HepG2 (cell line): Measurements from ENCODE around the gene CRIM1. TPM values are rescaled to one million over a fixed set of nuclear protein-coding genes. Genes with fewer than 3 reads are reported as not detected.

Experiments
- ASH2L ChIP-seq: fragments of 300-600, 200-600 bp; sonication (generic); IDR thresholded peaks from 2 replicates; pipeline ENCODE4 v1.7.0; 2017; ENCODE audit warnings: low read depth, mild to moderate bottlenecking, moderate library complexity, mixed read lengths, low read length; ENCODE audit not compliant: insufficient read length
- CBX2 ChIP-seq, 2 experiments: fragments of 200-600 bp in 1 of 2; sonication (generic); formaldehyde crosslinking in 1 of 2; IDR thresholded peaks; 2 replicates each; pipeline versions ENCODE4 v1.7.0 to v1.8.1; 2018 to 2022; ENCODE audit warnings: low read depth in 2 of 2, low read length in 1 of 2, mild to moderate bottlenecking in 1 of 2, missing genetic modification reagents in 1 of 2
- HDAC2 ChIP-seq: sonication (generic); formaldehyde crosslinking; IDR thresholded peaks from 2 replicates; pipeline ENCODE4 v1.4.0; 2020; ENCODE audit warnings: missing genetic modification reagents
- JARID2 ChIP-seq: sonication (generic); formaldehyde crosslinking; IDR thresholded peaks from 2 replicates; pipeline ENCODE4 v1.8.1; 2023; ENCODE audit warnings: missing genetic modification reagents, inconsistent platforms; ENCODE audit not compliant: insufficient replicate concordance
- KLF6 ChIP-seq: IDR thresholded peaks from 2 replicates; pipeline ENCODE4 v1.8.0; 2016; ENCODE audit warnings: missing biosample characterization, missing genetic modification reagents
- KMT2A ChIP-seq: sonication (generic); formaldehyde crosslinking; IDR thresholded peaks from 2 replicates; pipeline ENCODE4 v1.4.0; 2020; ENCODE audit warnings: missing genetic modification reagents
- MAZ ChIP-seq, 2 experiments: sonication (generic) in 1 of 2; formaldehyde crosslinking in 1 of 2; IDR thresholded peaks; 2 replicates each; pipeline versions ENCODE4 v1.5.0 to v1.6.1; 2012 to 2020; ENCODE audit warnings: low read depth in 2 of 2, mild to moderate bottlenecking in 2 of 2, borderline replicate concordance in 1 of 2, improper control_type of control experiment in 1 of 2, low read length in 1 of 2, missing genetic modification reagents in 1 of 2, moderate library complexity in 1 of 2
- USF2 ChIP-seq, 2 experiments: sonication (generic) in 1 of 2; formaldehyde crosslinking in 1 of 2; IDR thresholded peaks; 2 replicates each; pipeline versions ENCODE4 v1.5.1 to v1.6.1; 2011 to 2020; ENCODE audit warnings: borderline replicate concordance in 1 of 2, low read depth in 1 of 2, low read length in 1 of 2, mild to moderate bottlenecking in 1 of 2, missing genetic modification reagents in 1 of 2, moderate library complexity in 1 of 2
- ZBTB4 ChIP-seq: sonication (generic); formaldehyde crosslinking; IDR thresholded peaks from 2 replicates; pipeline ENCODE4 v1.4.0; 2020; ENCODE audit warnings: missing genetic modification reagents, mild to moderate bottlenecking, borderline replicate concordance
- ZFP36L2 ChIP-seq: sonication (generic); formaldehyde crosslinking; IDR thresholded peaks from 2 replicates; pipeline ENCODE4 v1.4.0; 2020; ENCODE audit warnings: missing genetic modification reagents
- ZNF142 ChIP-seq: sonication (generic); formaldehyde crosslinking; IDR thresholded peaks from 2 replicates; pipeline ENCODE4 v1.4.0; 2020; ENCODE audit warnings: missing genetic modification reagents
- polyA plus RNA-seq, 8 experiments: library from polyadenylated mRNA; depleted of rRNA in 3 of 8; stranded (reverse) in 7 of 8; unstranded in 1 of 8; fragments of >200 nt; fragmentation: Illumina TruSeq in 4 of 8; extraction: Trizol in 4 of 8; gene quantifications; 2 replicates each; pipeline versions ENCODE4 v1.2.1 to v1.2.3, GENCODE V29; 2011 to 2016; ENCODE audit warnings: low read depth in 4 of 8, missing spikeins in 1 of 8, mixed read lengths in 1 of 8; ENCODE audit not compliant: insufficient read depth in 1 of 8
- total RNA-seq, 5 experiments: library from RNA; depleted of rRNA; stranded (reverse); fragments of >200 nt; fragmentation: Illumina TruSeq; extraction: Trizol; gene quantifications; 2 replicates each; pipeline ENCODE4 v1.2.3, GENCODE V29; 2016; ENCODE audit warnings: low read depth in 1 of 5

CRIM1 gene
- total and polyA plus RNA-seq, 2 of the 13 experiments (the other 11 are each of a cell fraction or from before 2014, with no cell fraction given): 39.1 to 69.9 TPM

GRCh38 chr2:36355151-36355889 is at the start of gene CRIM1 (continued):
- TF ChIP-seq ASH2L: peak; percentile 77
- TF ChIP-seq KMT2A (CRISPR knock-in tag): 0 out of 2 replicates have a peak, but pooled peaks have one; percentile 69
- no peak for TF ChIP-seq USF2 (IDR thresholded peaks at IDR 0.05; ENCODE audit: low read depth, low read length)
- no peak for TF ChIP-seq USF2 (CRISPR knock-in tag; IDR thresholded peaks at IDR 0.05; ENCODE audit: borderline replicate concordance)
- no peak for TF ChIP-seq HDAC2
- no peak for TF ChIP-seq JARID2
- peak; percentile 78; the same call in 1 of the 2 replicates for TF ChIP-seq MAZ (IDR thresholded peaks at IDR 0.05; ENCODE audit: borderline replicate concordance, low read depth, low read length)
- TF ChIP-seq MAZ (CRISPR knock-in tag; IDR thresholded peaks at IDR 0.05; ENCODE audit: low read depth): peak; percentile 83
- TF ChIP-seq ZBTB4 (CRISPR knock-in tag): no peak
- no peak for TF ChIP-seq ZFP36L2 (CRISPR knock-in tag)
- TF ChIP-seq CBX2 (IDR thresholded peaks at IDR 0.05; ENCODE audit: low read depth, low read length): no peak
- no peak for TF ChIP-seq CBX2 (CRISPR knock-in tag; IDR thresholded peaks at IDR 0.05; ENCODE audit: low read depth)
- no peak for TF ChIP-seq KLF6 (CRISPR knock-in tag)
- TF ChIP-seq ZNF142 (CRISPR knock-in tag): peak; percentile 62; the same call in 1 of the 2 replicates
